DND-41 (cell line): ENCODE data around the gene WNT5A.

Experiments used
- CTCF ChIP-seq: IDR thresholded peaks from 2 replicates; pipeline ENCODE4 v1.5.1; 2012; ENCODE audit warnings: borderline replicate concordance, low read length, moderate library complexity, mild to moderate bottlenecking; ENCODE audit not compliant: poor library complexity, severe bottlenecking; ENCODE audit errors: extremely low read depth
- EZH2 ChIP-seq: IDR thresholded peaks from 3 replicates; pipeline ENCODE4 v1.6.1; 2012; ENCODE audit warnings: borderline replicate concordance, low read depth, mild to moderate bottlenecking, moderate library complexity, low read length, inconsistent platforms; ENCODE audit not compliant: severe bottlenecking

- TF ChIP-seq CTCF, result no peak
- TF ChIP-seq EZH2, result no peak
Observed at GRCh38 chr3:55484191-55484689, 2.9 kb downstream of the WNT5A start.
